ENCODE data around the gene LEP. TPM values are rescaled to one million over a fixed set of nuclear protein-coding genes. Genes with fewer than 3 reads are reported as not detected.

Gene LEP
- total RNA-seq (2014; rRNA removed; shearing (Covaris generic); ENCODE audit: low replicate concordance): not detected in 2 replicates

- Histone ChIP-seq H3K4me1 (ENCODE audit: low read length) (peaks cover 10% of the 10 kb centered on the region), H3K27ac (ENCODE audit: low read length) (no peak within 1 kb of the TSS), H3K9me2 (replicated peaks; ENCODE audit: insufficient read depth, low read length) (no peaks in the 10 kb centered on the region), H3K27me3 (ENCODE audit: low read length) (no peaks in the 10 kb centered on the region), H3K9me3 (ENCODE audit: low read length) (no peaks in the 10 kb centered on the region), H3K4me3 (ENCODE audit: low read length) (no peak within 1 kb of the TSS), H2AFZ (ENCODE audit: low read length) (no peak within 1 kb of the TSS), H3K79me2 (ENCODE audit: low read length) (no peaks in the 10 kb centered on the region), H3K36me3 (ENCODE audit: insufficient read depth, low read length) (no peaks in the 10 kb centered on the region), H3K9ac (ENCODE audit: low read length) (no peak within 1 kb of the TSS), H4K20me1 (ENCODE audit: insufficient read depth, low read depth, low read length) (no peaks in the 10 kb centered on the region), H3K4me2 (ENCODE audit: low read depth, low read length, poor library complexity, severe bottlenecking) (no peak within 1 kb of the TSS)
- DNase-seq: no peak
Observed at GRCh38 chr7:128240696-128241386, at the start of gene LEP. LEP (plus strand) TSS chr7:128241278; CDS start chr7:128252019, 10,741 bp downstream.

- peaks cover 3% of the 10 kb centered on the region; the same call in 1 of the 2 replicates for H3K27me3 ChIP-seq (ENCODE audit: low read length)
- DNase-seq: no peak
- no peaks in the 10 kb centered on the region for H3K79me2 ChIP-seq (ENCODE audit: low read length)
- H3K4me1 ChIP-seq (ENCODE audit: low read length): no peaks in the 10 kb centered on the region
- H3K4me3 ChIP-seq (ENCODE audit: low read length): no peak overlapping the region
- H3K27ac ChIP-seq (ENCODE audit: low read length): no peak overlapping the region
- H3K36me3 ChIP-seq (ENCODE audit: insufficient read depth, low read length): no peaks in the 10 kb centered on the region
- no peaks in the 10 kb centered on the region for H3K9me2 ChIP-seq (replicated peaks; ENCODE audit: insufficient read depth, low read length)
- no peak overlapping the region for H2AFZ ChIP-seq (ENCODE audit: low read length)
- H3K9me3 ChIP-seq (ENCODE audit: low read length): peaks cover 16% of the 10 kb centered on the region
- no peaks in the 10 kb centered on the region for H4K20me1 ChIP-seq (ENCODE audit: insufficient read depth, low read depth, low read length)
- H3K9ac ChIP-seq (ENCODE audit: low read length): no peak overlapping the region
- H3K4me2 ChIP-seq (ENCODE audit: low read depth, low read length, poor library complexity, severe bottlenecking): no peak overlapping the region
Observed at GRCh38 chr7:128192497-128193142, 48.5 kb upstream of the LEP start.

- no peaks in the 10 kb centered on the region for H4K20me1 ChIP-seq (ENCODE audit: insufficient read depth, low read depth, low read length)
- H3K27me3 ChIP-seq (ENCODE audit: low read length): peaks cover 3% of the 10 kb centered on the region; the same call in 1 of the 2 replicates
- H3K9me2 ChIP-seq (replicated peaks; ENCODE audit: insufficient read depth, low read length): no peaks in the 10 kb centered on the region
- no peak overlapping the region for H3K4me3 ChIP-seq (ENCODE audit: low read length)
- no peak overlapping the region for H3K27ac ChIP-seq (ENCODE audit: low read length)
- H3K4me2 ChIP-seq (ENCODE audit: low read depth, low read length, poor library complexity, severe bottlenecking): no peak overlapping the region
- peaks cover 16% of the 10 kb centered on the region for H3K9me3 ChIP-seq (ENCODE audit: low read length)
- no peak overlapping the region for H3K9ac ChIP-seq (ENCODE audit: low read length)
- no peaks in the 10 kb centered on the region for H3K4me1 ChIP-seq (ENCODE audit: low read length)
- H2AFZ ChIP-seq (ENCODE audit: low read length): no peak overlapping the region
- no peak for DNase-seq
- no peaks in the 10 kb centered on the region for H3K79me2 ChIP-seq (ENCODE audit: low read length)
- no peaks in the 10 kb centered on the region for H3K36me3 ChIP-seq (ENCODE audit: insufficient read depth, low read length)
Observed at GRCh38 chr7:128194533-128195282, 46.4 kb upstream of the LEP start.

- no peak overlapping the region for H2AFZ ChIP-seq (ENCODE audit: low read length)
- no peaks in the 10 kb centered on the region for H4K20me1 ChIP-seq (ENCODE audit: insufficient read depth, low read depth, low read length)
- H3K4me2 ChIP-seq (ENCODE audit: low read depth, low read length, poor library complexity, severe bottlenecking): no peak overlapping the region
- no peak for DNase-seq
- H3K9ac ChIP-seq (ENCODE audit: low read length): no peak overlapping the region
- no peaks in the 10 kb centered on the region for H3K4me1 ChIP-seq (ENCODE audit: low read length)
- H3K79me2 ChIP-seq (ENCODE audit: low read length): no peaks in the 10 kb centered on the region
- H3K27me3 ChIP-seq (ENCODE audit: low read length): peaks cover 3% of the 10 kb centered on the region; the same call in 1 of the 2 replicates
- H3K27ac ChIP-seq (ENCODE audit: low read length): no peak overlapping the region
- H3K4me3 ChIP-seq (ENCODE audit: low read length): no peak overlapping the region
- H3K9me2 ChIP-seq (replicated peaks; ENCODE audit: insufficient read depth, low read length): no peaks in the 10 kb centered on the region
- H3K9me3 ChIP-seq (ENCODE audit: low read length): peaks cover 16% of the 10 kb centered on the region
- no peaks in the 10 kb centered on the region for H3K36me3 ChIP-seq (ENCODE audit: insufficient read depth, low read length)
Observed at GRCh38 chr7:128197589-128197988, 43.5 kb upstream of the LEP start.

GRCh38 chr7:128197989-128198580 lies 43.0 kb upstream of the LEP start:
- H3K27ac ChIP-seq (ENCODE audit: low read length): no peak overlapping the region
- no peak for DNase-seq
- peaks cover 16% of the 10 kb centered on the region for H3K9me3 ChIP-seq (ENCODE audit: low read length)
- H2AFZ ChIP-seq (ENCODE audit: low read length): no peak overlapping the region
- no peaks in the 10 kb centered on the region for H4K20me1 ChIP-seq (ENCODE audit: insufficient read depth, low read depth, low read length)
- no peaks in the 10 kb centered on the region for H3K9me2 ChIP-seq (replicated peaks; ENCODE audit: insufficient read depth, low read length)
- H3K27me3 ChIP-seq (ENCODE audit: low read length): peaks cover 3% of the 10 kb centered on the region; the same call in 1 of the 2 replicates
- no peak overlapping the region for H3K4me3 ChIP-seq (ENCODE audit: low read length)
- no peak overlapping the region for H3K4me2 ChIP-seq (ENCODE audit: low read depth, low read length, poor library complexity, severe bottlenecking)
- no peaks in the 10 kb centered on the region for H3K4me1 ChIP-seq (ENCODE audit: low read length)
- no peaks in the 10 kb centered on the region for H3K36me3 ChIP-seq (ENCODE audit: insufficient read depth, low read length)
- no peaks in the 10 kb centered on the region for H3K79me2 ChIP-seq (ENCODE audit: low read length)
- H3K9ac ChIP-seq (ENCODE audit: low read length): no peak overlapping the region

- Histone ChIP-seq H3K4me3 (ENCODE audit: low read length) (no peak overlapping the region), H3K27me3 (ENCODE audit: low read length) (no peaks in the 10 kb centered on the region), H4K20me1 (ENCODE audit: insufficient read depth, low read depth, low read length) (no peaks in the 10 kb centered on the region), H3K9me2 (replicated peaks; ENCODE audit: insufficient read depth, low read length) (no peaks in the 10 kb centered on the region), H3K79me2 (ENCODE audit: low read length) (no peaks in the 10 kb centered on the region), H3K4me2 (ENCODE audit: low read depth, low read length, poor library complexity, severe bottlenecking) (no peak overlapping the region), H2AFZ (ENCODE audit: low read length) (no peak overlapping the region), H3K27ac (ENCODE audit: low read length) (no peak overlapping the region), H3K9ac (ENCODE audit: low read length) (no peak overlapping the region), H3K36me3 (ENCODE audit: insufficient read depth, low read length) (no peaks in the 10 kb centered on the region), H3K9me3 (ENCODE audit: low read length) (0 out of 2 replicates have a peak, but pooled peaks cover 1% of the 10 kb centered on the region), H3K4me1 (ENCODE audit: low read length) (no peaks in the 10 kb centered on the region)
- DNase-seq: no peak
Observed at GRCh38 chr7:128200376-128200775, 40.7 kb upstream of the LEP start.

GRCh38 chr7:128201067-128201689 lies 39.9 kb upstream of the LEP start:
- H3K9me2 ChIP-seq (replicated peaks; ENCODE audit: insufficient read depth, low read length): no peaks in the 10 kb centered on the region

More at GRCh38 chr7:128201067-128201689, 39.9 kb upstream of the LEP start:
- H3K79me2 ChIP-seq (ENCODE audit: low read length): no peaks in the 10 kb centered on the region
- H3K27me3 ChIP-seq (ENCODE audit: low read length): no peaks in the 10 kb centered on the region
- no peak overlapping the region for H3K9ac ChIP-seq (ENCODE audit: low read length)
- no peak for DNase-seq
- H3K27ac ChIP-seq (ENCODE audit: low read length): no peak overlapping the region
- H4K20me1 ChIP-seq (ENCODE audit: insufficient read depth, low read depth, low read length): no peaks in the 10 kb centered on the region
- no peak overlapping the region for H2AFZ ChIP-seq (ENCODE audit: low read length)
- H3K4me3 ChIP-seq (ENCODE audit: low read length): no peak overlapping the region
- no peaks in the 10 kb centered on the region for H3K36me3 ChIP-seq (ENCODE audit: insufficient read depth, low read length)
- no peak overlapping the region for H3K4me2 ChIP-seq (ENCODE audit: low read depth, low read length, poor library complexity, severe bottlenecking)
- no peaks in the 10 kb centered on the region for H3K9me3 ChIP-seq (ENCODE audit: low read length)
- H3K4me1 ChIP-seq (ENCODE audit: low read length): no peaks in the 10 kb centered on the region
